HG03378 (cell line): ENCODE measurements around the gene RAB40B.

Experiments used
- ATAC-seq: cut with Tn5 transposase; IDR thresholded peaks from one replicate; pipeline ENCODE4 v1.9.1; 2021; ENCODE audit warnings: mild to moderate bottlenecking, moderate library complexity; ENCODE audit not compliant: unreplicated experiment

Gene RAB40B

GRCh38 chr17:82716203-82717010, 17.9 kb upstream of the RAB40B start, which contains the start of gene FN3KRP:
Gene FN3KRP, plus strand, starts transcription at chr17:82716706. Its CDS starts 50 bp downstream, at chr17:82716756.
- no peak for ATAC-seq

GRCh38 chr17:82713071-82713723, 14.7 kb upstream of the RAB40B start:
- ATAC-seq: no peak

- ATAC-seq: no peak
Measured at GRCh38 chr17:82710499-82711232, 12.2 kb upstream of the RAB40B start.

DNA sequence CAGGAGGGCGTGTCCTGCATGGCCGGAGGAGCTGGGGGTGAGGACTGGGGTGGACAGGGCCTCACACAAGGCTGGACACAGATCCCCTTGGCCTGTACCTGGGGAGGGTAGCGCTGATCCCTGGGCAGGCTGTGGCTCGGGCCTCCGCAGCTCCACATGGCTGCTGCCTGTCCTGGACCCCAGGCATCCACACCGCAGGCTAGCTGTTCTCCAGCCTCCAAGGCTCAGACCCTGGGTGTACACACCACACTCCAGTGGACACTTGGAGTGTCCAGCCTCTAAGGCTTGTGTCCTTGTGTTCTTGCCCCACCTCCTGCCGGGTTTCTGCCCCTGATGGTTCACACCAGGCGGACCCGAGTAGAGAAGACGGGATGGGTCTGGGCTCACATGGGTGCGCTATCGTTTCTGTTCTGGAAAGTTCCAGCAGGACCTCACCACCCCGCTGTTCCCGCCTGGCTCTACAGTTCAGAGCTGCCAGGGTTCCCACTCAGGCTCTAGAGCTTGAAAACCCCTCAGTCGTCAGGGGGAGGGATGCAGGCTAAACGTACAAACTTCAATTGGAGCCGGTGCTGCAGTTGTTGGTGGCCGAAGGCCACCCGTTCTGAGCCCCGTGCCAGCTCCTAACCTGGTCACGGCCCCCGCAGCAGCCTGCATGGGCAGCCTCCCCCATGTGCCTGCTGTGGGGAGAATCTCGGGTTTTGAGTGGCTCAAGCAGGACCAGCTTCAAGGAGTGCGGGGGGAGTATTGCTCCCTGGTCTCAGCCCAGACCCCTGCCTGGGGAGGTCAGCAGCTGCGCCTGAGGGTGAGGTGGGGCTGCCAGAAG, 11.4 kb upstream of the RAB40B start:
- no peak for ATAC-seq

- no peak for ATAC-seq
Measured at GRCh38 chr17:82709024-82709675, 10.7 kb upstream of the RAB40B start.

DNA sequence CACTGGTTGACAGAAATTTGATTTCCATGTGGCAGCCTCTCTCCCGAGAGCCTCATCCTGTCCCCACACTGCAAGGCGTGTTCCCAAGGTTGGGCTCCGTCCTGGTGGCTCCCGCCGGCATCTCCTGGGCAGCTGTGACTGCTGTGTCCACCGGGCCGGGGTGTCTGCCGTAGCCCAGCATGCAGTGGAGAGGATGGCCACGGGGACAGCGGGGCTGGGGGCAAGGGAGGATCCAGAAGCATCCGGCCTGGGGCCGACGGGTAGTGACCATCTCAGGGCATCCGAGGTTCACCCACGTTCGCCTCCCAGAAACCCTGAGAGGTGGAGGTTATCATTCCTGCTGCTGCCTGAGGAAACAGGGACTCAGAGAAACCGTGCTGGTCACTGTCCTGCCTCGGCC, 7.3 kb upstream of the RAB40B start:
- ATAC-seq: no peak

GRCh38 chr17:82704886-82705285, 6.4 kb upstream of the RAB40B start:
- no peak for ATAC-seq

DNA sequence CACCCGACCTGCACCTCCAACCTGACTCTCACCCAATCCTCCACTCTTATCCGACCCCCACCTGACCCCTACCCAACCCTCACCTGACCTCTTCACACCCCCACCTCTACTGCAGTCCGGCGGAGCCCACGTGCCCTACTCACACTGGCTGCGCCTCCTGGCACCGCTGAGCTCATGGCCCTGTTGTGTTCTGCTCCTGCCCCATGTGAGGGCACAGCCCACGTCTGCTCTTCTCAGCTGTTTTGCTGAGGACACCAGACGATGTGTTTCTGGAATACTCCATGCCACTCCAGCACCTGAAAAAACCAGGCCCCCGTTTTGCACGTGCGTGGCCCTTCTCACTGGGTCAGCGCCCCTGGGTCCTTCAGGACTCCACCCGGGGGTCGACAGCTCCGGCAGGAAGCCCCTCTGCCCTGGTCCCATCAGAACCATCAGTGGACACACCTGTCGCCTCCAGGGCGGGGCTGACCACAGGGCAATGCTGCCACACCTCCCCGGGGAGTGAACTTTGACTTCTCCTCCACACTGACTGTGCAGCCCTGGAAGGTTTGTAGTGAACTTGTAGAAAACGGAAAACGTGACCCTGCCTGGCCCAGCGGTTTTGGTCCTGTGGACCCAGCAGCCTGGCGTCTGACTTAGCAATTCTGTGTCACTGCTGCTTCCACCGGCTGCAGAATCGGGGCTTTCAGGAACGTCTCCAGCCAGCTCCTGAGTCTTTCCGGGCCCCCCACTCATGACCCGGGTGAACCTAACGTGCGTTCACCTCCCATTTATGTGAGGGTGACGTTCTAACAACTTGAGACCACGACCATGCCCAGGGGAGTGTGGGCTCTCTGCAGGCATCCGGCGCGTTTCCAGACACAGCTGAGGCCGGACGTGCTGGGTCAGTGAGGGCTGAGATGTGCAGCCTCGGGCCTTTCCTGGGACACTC, 5.7 kb upstream of the RAB40B start:
- ATAC-seq: no peak

- ATAC-seq: no peak
Measured at GRCh38 chr17:82703036-82703745, 4.7 kb upstream of the RAB40B start.

DNA sequence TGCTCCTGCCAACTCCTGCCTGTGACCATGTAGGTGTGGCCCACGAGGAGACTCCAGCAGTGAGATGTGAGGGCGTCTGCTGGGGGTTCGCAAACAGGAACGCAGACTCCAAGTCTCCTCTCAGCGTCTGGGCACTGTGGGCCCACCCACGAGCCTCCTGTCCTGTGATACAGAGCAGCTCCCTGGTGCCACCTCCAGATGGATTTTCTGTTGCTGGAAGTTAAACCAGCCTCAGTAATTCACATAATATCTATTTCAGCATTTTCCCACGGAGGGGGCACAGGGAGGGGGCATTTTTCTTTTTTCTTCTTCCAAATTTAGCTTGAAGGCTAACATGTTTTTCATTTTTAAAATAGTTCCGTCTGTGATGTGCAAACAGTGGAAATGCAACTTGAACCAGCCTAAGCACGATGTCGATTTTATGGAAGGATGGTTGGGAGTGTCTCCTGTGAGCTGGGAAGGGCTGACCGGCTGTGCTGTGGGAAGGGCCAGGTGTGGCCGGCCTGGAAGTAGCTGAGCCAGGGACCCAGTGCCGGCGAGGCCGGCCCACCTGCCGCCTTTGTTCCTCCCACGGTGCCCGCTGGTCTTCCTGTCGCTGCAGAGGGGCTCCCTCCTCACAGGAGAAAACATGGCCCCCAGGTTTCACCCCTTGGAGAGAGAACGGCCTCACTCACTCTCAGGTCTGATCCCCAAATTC, 3.9 kb upstream of the RAB40B start:
- ATAC-seq: no peak

DNA sequence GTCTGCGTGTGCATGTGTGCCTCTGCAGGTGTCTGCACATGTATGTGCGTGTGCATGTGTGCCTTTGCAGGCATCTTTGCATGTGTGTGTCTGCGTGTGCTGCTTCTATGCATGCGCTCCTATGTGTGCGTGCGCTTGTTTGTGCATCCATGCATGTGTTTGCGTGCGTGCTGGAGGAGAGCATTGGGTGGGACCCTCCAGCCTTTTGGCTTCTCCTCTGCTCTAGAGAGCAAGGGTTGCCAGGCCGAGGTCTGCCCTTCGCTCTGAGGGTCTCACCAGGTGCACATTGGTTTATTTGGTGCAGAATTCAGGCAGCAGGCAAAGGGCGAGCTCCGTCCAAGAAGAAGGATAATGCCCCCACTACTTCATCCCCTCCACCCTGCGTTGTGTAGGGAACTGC, 1.1 kb upstream of the RAB40B start:
- no peak for ATAC-seq

DNA sequence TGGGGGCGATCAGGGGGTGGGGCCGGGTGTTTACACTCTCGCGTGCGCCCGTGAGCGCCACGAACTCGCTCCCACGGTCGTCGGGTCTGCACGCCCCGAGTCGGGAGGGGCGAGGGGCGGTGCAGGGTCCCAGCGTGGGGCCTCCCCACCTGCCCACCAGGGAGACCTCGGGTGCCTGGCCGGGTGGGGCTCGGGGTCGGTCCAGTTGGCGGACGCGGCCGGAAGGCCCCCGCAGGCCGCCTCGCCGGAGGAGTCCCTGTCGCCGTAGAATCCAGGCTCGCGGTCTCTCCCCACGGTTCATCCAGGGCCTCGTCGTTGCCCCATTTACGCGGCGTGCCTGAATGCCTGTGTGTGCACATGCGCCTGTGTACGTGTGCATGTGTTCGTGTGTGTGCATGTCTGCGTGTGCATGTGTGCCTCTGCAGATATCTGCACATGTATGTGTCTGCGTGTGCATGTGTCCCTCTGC, 510 bp upstream of the RAB40B start:
- ATAC-seq: peak; percentile 8

DNA sequence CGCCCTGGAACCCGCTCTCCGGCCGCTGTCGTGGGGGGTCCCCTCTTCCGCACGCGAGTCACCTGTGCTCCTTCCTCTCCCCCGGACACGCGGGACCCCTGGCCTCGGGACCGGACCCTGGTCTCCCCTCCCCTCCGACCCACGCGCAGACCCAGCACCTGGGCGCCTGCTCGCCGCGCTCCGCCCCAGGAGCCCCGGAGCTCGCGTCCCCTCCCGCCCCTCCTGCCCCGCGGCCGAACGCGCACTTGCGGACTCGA, 762 bp downstream of the RAB40B start:
- ATAC-seq: no peak

GRCh38 chr17:82696916-82697807, 1.3 kb downstream of the RAB40B start:
- no peak for ATAC-seq

DNA sequence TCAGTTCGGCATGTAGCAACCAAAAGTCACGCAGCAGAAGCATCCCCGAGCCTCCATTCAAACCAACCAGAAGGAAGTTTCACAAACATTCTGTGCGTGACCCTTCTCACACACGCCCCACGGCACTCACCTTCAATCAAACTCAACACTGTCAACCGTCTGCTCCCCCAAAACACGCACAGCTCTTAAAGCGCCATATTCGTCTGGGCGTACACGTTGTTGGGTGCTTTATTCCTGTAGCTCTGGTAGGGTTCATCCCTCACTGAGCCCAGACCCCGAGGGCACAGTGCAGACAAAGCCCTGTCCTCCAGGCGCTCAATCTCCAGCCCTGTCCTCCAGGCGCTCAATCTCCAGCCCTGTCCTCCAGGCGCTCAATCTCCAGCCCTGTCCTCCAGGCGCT, 2.2 kb downstream of the RAB40B start:
- ATAC-seq: no peak

DNA sequence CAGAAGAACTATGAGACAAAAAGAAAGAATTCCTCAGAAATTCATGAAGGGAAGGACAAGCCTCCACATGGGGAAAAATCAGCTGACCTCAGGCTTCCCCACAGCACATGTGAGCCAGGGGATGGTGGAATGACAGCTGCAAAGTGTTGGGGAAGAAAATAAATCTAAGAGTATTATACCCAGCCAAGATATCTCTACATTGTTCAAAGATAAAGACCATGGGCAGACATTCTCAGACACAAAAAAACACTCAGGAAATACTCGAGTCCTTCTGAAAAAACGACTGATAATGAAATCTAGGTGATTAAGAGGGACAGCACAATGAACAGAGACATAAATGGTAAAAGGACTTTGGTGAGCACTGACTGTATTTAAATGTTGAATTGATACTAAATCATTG, 3.9 kb downstream of the RAB40B start:
- no peak for ATAC-seq

DNA sequence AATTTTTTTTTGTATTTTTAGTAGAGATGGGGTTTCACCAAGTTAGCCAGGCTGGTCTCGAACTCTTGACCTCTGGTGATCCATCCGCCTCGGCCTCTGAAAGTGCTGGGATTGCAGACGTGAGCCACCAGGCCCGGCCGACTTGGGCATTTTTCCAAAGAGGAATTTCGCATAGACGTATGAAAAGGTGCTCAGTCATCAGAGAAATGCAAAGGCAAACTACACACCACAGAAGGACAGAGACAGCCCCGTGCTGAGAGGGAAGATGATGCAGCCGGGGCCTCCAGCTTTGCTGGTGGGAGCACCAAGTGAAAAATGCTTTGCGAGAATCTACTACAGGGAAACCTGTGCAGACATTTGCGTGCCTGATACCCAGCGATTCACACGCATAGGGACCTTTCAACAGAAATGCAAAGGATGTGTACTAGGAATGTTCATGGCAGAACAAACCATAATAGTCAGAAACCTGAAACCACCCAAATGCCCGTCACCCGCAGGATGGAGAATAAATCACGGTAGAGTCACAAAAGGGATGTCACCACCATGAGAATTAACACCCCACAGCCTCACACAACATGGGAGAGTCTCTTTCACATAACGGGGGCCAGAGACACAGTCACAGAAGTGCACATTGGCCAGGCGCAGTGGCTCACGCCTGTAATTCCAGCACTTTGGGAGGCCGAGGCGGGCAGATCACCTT, 5.2 kb downstream of the RAB40B start:
- ATAC-seq: no peak
